ENCODE results near the gene PFKFB4. TPM values are rescaled to one million over a fixed set of nuclear protein-coding genes. Genes with fewer than 3 reads are reported as not detected.
A peak's percentile ranks its signal among the peaks of the same experiment; 100 is the strongest.
"Not testable (repeated sequence)": the region's sequence is repeated elsewhere in the genome, so short reads cannot be mapped to it uniquely, and the experiment has no call there.

PFKFB4 gene
- total RNA-seq, 2 experiments from 2014 or later, result 90.8 to 94.0 TPM

- no peak for TF ChIP-seq CTCF (IDR thresholded peaks at IDR 0.05)
- H3K4me1 Mint-ChIP-seq (ENCODE audit: low read depth), result peaks cover 25% of the 10 kb centered on the region
- POLR2A ChIA-PET, result interaction anchor here (0.6 to 1.4 kb wide), 4 partner anchors 87 to 113 kb away, joined by 3 to 5 read pairs (median 3); no protein-coding TSS in a partner anchor
- no peak overlapping the region for H3K4me3 Mint-ChIP-seq
- H3K27ac Mint-ChIP-seq, result no peak overlapping the region
- ATAC-seq, result no peak
- DNase-seq, result no peak
- intact Hi-C loops (cut with micrococcal nuclease), result no loop called here
- no peaks in the 10 kb centered on the region for H3K27me3 Mint-ChIP-seq
- H3K36me3 Mint-ChIP-seq (ENCODE audit: low read depth), result peaks cover 41% of the 10 kb centered on the region
- no peaks in the 10 kb centered on the region for H3K9me3 Mint-ChIP-seq
- CTCF ChIA-PET, result interaction anchor here (1.1 to 11.3 kb wide), 5 partner anchors 24 to 153 kb away, joined by 3 to 116 read pairs (median 12); partner anchors contain the start of gene SLC26A6
These were observed 3.2 kb downstream of the PFKFB4 start for GRCh38 chr3:48553361-48553760.

- TF ChIP-seq CTCF (IDR thresholded peaks at IDR 0.05), result no peak
- intact Hi-C loops (cut with micrococcal nuclease), result no loop called here
- Mint-ChIP-seq H3K4me3 (no peak overlapping the region), H3K9me3 (no peaks in the 10 kb centered on the region), H3K36me3 (ENCODE audit: low read depth) (peaks cover 47% of the 10 kb centered on the region), H3K27me3 (no peaks in the 10 kb centered on the region), H3K4me1 (ENCODE audit: low read depth) (peaks cover 20% of the 10 kb centered on the region), H3K27ac (no peak overlapping the region)
- POLR2A ChIA-PET, result interaction anchor here (0.6 to 1.4 kb wide), 3 partner anchors 12 to 113 kb away, joined by 3 to 4 read pairs (median 3); no protein-coding TSS in a partner anchor
- no peak for ATAC-seq
- CTCF ChIA-PET, result interaction anchor here (1.1 to 11.3 kb wide), 4 partner anchors 79 to 152 kb away, joined by 3 to 116 read pairs (median 9); no protein-coding TSS in a partner anchor
- no peak for DNase-seq
These were observed 4.3 kb downstream of the PFKFB4 start for GRCh38 chr3:48552111-48552951.

- CTCF ChIA-PET, result interaction anchor here (1.1 to 11.3 kb wide), 3 partner anchors 78 to 150 kb away, joined by 3 to 116 read pairs (median 6); no protein-coding TSS in a partner anchor
- H3K27ac Mint-ChIP-seq; ATAC-seq; H3K9me3 Mint-ChIP-seq; intact Hi-C loops (cut with micrococcal nuclease); H3K27me3 Mint-ChIP-seq; DNase-seq; H3K4me3 Mint-ChIP-seq: not testable (repeated sequence)
- Mint-ChIP-seq H3K36me3 (ENCODE audit: low read depth) (peaks cover 53% of the 10 kb centered on the region), H3K4me1 (ENCODE audit: low read depth) (peaks cover 20% of the 10 kb centered on the region)
- POLR2A ChIA-PET, result interaction anchor here (0.6 kb wide), 1 partner anchor 11 kb away, joined by 3 read pairs; no protein-coding TSS in a partner anchor
These were observed 5.0 kb downstream of the PFKFB4 start for GRCh38 chr3:48551651-48552050.

GRCh38 chr3:48548729-48549705, 7.6 kb downstream of the PFKFB4 start:
- intact Hi-C loops (cut with micrococcal nuclease), result loop anchor here (5.0 to 10.0 kb wide), 4 partner anchors 37 to 274 kb away; no protein-coding TSS in a partner anchor
- Mint-ChIP-seq H3K9me3 (no peaks in the 10 kb centered on the region), H3K4me3 (no peak overlapping the region), H3K36me3 (ENCODE audit: low read depth) (peaks cover 44% of the 10 kb centered on the region), H3K4me1 (ENCODE audit: low read depth) (peaks cover 8% of the 10 kb centered on the region), H3K27me3 (no peaks in the 10 kb centered on the region), H3K27ac (no peak overlapping the region)
- ChIA-PET POLR2A (interaction anchor here (0.7 to 1.6 kb wide), 4 partner anchors 57 to 82 kb away, joined by 3 to 7 read pairs (median 4); no protein-coding TSS in a partner anchor), CTCF (interaction anchor here (0.7 to 4.7 kb wide), 41 partner anchors 9 to 442 kb away, joined by 3 to 56 read pairs (median 4); partner anchors contain the start of genes ATRIP, CCDC51, SLC26A6 and TMA7)
- DNase-seq, result peak; percentile 89
- ATAC-seq, result peak; percentile 98
- TF ChIP-seq CTCF (IDR thresholded peaks at IDR 0.05), result peak; percentile 92

Data from activated CD8-positive, alpha-beta T cell treated with anti-CD3 and anti-CD28 coated beads for 36 hours (primary cell).